C4-2B (cell line): ENCODE data around the gene MMP8.

Experiments
- H3K27ac ChIP-seq: fragments of 450-650 bp; 2 replicates; pipeline ENCODE4 v1.5.1; 2017
- CTCF ChIP-seq: fragments of 450-650 bp; conservative IDR thresholded peaks from 2 replicates; pipeline ENCODE4 v1.5.1; 2017; ENCODE audit warnings: mild to moderate bottlenecking
- ZFX ChIP-seq: fragments of 450-650 bp; IDR thresholded peaks from 2 replicates; pipeline ENCODE4 v1.6.1; 2017

Gene MMP8

DNA sequence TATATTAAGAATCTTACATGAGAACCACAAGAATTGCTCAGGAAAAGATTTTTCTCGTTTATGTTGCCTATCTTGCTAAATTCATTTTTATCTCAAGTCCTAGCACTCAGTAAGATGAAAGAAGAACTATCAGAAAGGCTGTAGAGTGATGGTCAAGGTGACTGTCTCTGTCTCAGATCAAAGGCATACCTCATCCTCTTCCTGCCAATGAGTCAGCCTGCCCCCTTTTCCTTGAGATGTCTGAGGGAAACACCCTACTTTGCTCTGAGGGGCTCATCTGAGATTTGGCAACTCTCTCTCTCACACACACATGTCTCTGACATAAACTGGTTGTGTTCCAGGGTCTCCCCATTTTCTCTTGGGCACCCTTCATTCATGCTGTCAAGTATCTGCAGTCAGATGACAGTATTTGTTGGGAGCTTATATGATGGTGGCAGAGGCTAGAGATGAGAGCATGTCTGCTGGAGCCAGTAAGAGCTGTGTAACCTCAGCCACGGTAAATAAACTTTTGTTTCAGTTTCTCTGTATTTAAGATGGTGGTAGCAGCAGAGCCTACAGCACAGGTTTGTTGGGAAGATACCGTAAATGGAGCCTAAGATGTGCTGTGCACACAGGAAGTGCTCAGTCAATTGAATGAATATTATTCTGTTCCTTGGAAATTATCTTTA lies 20.8 kb downstream of the MMP8 start:
- TF ChIP-seq ZFX = no peak
- no peak for TF ChIP-seq CTCF

GRCh38 chr11:102695201-102695600 lies 29.6 kb downstream of the MMP8 start:
- TF ChIP-seq CTCF = no peak
- no peak for TF ChIP-seq ZFX
- H3K27ac ChIP-seq = no peak overlapping the region

More for the DNA sequence above, 20.8 kb downstream of the MMP8 start:
- no peak overlapping the region for H3K27ac ChIP-seq

DNA sequence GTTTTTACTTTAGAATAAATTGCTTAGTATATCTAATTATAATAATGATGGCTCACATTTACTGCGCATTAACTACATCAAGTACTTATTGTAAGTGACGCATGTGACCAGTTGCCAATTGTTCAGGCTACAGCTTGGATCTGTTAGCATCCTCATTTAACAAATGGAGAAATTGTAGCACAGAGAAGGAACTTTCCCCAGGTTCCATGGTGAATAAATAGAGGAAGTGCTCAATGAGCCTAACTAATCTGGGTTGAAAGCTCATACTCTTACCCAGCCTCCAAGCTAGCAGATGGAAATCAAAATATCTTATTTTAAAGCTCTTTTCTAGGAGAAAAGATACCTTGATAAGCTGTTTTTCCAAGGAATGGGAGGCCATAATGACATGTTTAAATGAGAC lies 39.0 kb downstream of the MMP8 start:
- no peak overlapping the region for H3K27ac ChIP-seq

GRCh38 chr11:102685338-102685737 lies 39.4 kb downstream of the MMP8 start:
- TF ChIP-seq CTCF (no peak), ZFX (no peak)
- H3K27ac ChIP-seq = no peak overlapping the region

More for the DNA sequence above, 39.0 kb downstream of the MMP8 start:
- no peak for TF ChIP-seq CTCF

DNA sequence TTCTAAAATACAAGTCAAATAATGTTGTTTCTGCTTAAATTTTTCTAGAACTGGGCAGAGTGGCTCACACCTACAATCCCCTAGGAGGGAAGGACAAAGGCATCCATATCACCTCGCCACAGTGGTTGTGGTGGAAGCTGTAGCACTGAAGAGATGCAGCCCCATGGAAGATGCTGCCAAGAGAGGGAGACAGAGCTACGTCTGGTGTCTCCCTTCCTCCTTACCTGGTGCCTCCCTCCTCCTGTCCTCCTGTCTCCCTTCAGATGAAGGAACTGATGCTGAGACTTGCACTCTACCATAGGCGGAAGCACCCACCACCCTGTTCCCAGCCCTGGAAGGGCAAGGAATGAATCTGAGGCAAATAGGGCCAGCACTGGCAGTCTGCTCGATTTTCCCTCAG lies 41.5 kb downstream of the MMP8 start:
- H3K27ac ChIP-seq = no peak overlapping the region
- TF ChIP-seq CTCF = peak; percentile 11; the same call in 1 of the 2 replicates
- TF ChIP-seq ZFX = no peak

GRCh38 chr11:102680945-102681344 lies 43.8 kb downstream of the MMP8 start:
- no peak overlapping the region for H3K27ac ChIP-seq
- TF ChIP-seq CTCF = no peak
- TF ChIP-seq ZFX = no peak

- no peak overlapping the region for H3K27ac ChIP-seq
- TF ChIP-seq ZFX = no peak
- no peak for TF ChIP-seq CTCF
Measured at GRCh38 chr11:102678022-102678421, 46.7 kb downstream of the MMP8 start.
